Kidney (tissue), 14 donors: ENCODE results near the gene MARCKS. TPM values are rescaled to one million over a fixed set of nuclear protein-coding genes. Genes with fewer than 3 reads are reported as not detected.

Experiments
- DNase-seq, 5 donors: peaks; one replicate each; pipeline ENCODE4 v3.0.0-alpha.2; 2013 to 2020
- FAIRE-seq: peaks from 2 replicates; lab custom pipeline; 2012; peaks lifted over from hg19 to GRCh38; lab: Jason Lieb, UNC
- H3K27ac ChIP-seq, 2 donors: one replicate each; pipeline ENCODE4 v1.7.0; 2013; ENCODE audit warnings: low read depth in 2 of 2, low read length in 2 of 2, inconsistent platforms in 1 of 2
- H3K27me3 ChIP-seq: one replicate; pipeline ENCODE4 v1.7.1; 2013; ENCODE audit warnings: low read length, inconsistent platforms; ENCODE audit not compliant: control insufficient read depth, insufficient read depth
- H3K36me3 ChIP-seq, 3 donors: one replicate each; pipeline versions ENCODE4 v1.7.0 to v1.7.1; 2013; ENCODE audit warnings: low read length in 3 of 3, control low read depth in 1 of 3, inconsistent platforms in 1 of 3; ENCODE audit not compliant: insufficient read depth in 3 of 3, control insufficient read depth in 2 of 3
- H3K4me1 ChIP-seq, 3 donors: one replicate each; pipeline versions ENCODE4 v1.7.0 to v1.7.1; 2013; ENCODE audit warnings: low read length in 3 of 3, inconsistent platforms in 1 of 3, low read depth in 1 of 3; ENCODE audit not compliant: control insufficient read depth in 2 of 3, insufficient read depth in 2 of 3
- H3K4me3 ChIP-seq, 3 donors: one replicate each; pipeline versions ENCODE4 v1.7.0 to v1.8.1; 2013; ENCODE audit warnings: low read length in 3 of 3, control low read depth in 1 of 3, inconsistent platforms in 1 of 3
- H3K9ac ChIP-seq, 3 donors: one replicate each; pipeline versions ENCODE4 v1.7.0 to v1.7.1; 2013; ENCODE audit warnings: low read length in 3 of 3, control low read depth in 1 of 3, inconsistent platforms in 1 of 3
- H3K9me3 ChIP-seq, 3 donors: one replicate each; pipeline versions ENCODE4 v1.7.0 to v1.7.1; 2013; ENCODE audit warnings: low read length in 3 of 3, control low read depth in 1 of 3, inconsistent platforms in 1 of 3; ENCODE audit not compliant: control insufficient read depth in 2 of 3, insufficient read depth in 1 of 3
- intact Hi-C: fragments of 100-400 bp; cut with DNase I; formaldehyde crosslinking; loops from one replicate; pipeline ENCODE4 v1.11.1; 2022
- polyA plus RNA-seq: library from polyadenylated mRNA; stranded (reverse); fragments of 350-450 nt; fragmentation: Illumina TruSeq; extraction: RNeasy Lipid Tissue Mini Kit (QIAGEN cat#74804); gene quantifications from one replicate; pipeline ENCODE4 v1.2.3, GENCODE V29; 2014; ENCODE audit warnings: low read depth, low replicate concordance; ENCODE audit not compliant: insufficient read depth
- total RNA-seq: library from RNA; stranded (reverse); fragmentation: NEBNext Ultra II Directional; extraction: Animal tissue kit (Norgen Biotek cat#: 25700); gene quantifications from one replicate; pipeline ENCODE4 v1.2.1, GENCODE V29; 2021
- TF ChIP-seq, protein P1 (sequence below): IDR thresholded peaks from 3 replicates; pipeline ENCODE4 v1.5.1; 2012; ENCODE audit warnings: mild to moderate bottlenecking, moderate library complexity, borderline replicate concordance; ENCODE audit not compliant: insufficient read depth; ENCODE audit errors: extremely low read depth
- donor health status: control.
- donor health status: control.
- donor health status: control.
- donor health status: control.
- donor health status: control.
- donor health status: DM: yes; HTN: yes; CAD: no.
- donor health status: Normal renal cell carcinoma (clear cell type).

Gene MARCKS
- total and polyA plus RNA-seq, 2 donors from 2014 or later: 14.0 to 61.9 TPM

DNA sequence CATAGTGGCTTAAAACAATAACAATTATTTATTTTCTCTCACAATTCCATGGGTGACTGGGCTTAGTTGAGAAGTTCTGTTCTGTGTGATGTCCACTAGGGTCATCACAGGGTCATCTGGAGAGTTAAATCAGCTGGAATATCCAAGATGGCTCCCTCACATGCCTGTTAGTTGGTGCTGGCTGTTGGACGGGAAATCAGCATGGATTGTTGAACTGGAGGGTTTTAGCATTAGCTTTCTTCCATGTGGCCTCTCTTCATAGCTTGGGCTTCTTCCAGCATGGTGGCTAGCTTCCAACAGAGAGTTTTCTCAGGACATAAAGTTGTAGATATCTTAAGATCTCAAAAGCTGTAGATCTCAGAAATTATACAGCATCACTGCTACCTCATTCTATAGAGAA lies 19.6 kb downstream of the MARCKS start:
- Histone ChIP-seq H3K4me1 (no peaks in the 10 kb centered on the region), H3K4me3 (no peak overlapping the region), H3K36me3 (no peaks in the 10 kb centered on the region), H3K27me3 (no peaks in the 10 kb centered on the region), H3K27ac (no peak overlapping the region), H3K9me3 (no peaks in the 10 kb centered on the region), H3K9ac (no peak overlapping the region)
- FAIRE-seq: no peak
- no peak for DNase-seq
- TF ChIP-seq, protein P1, sequence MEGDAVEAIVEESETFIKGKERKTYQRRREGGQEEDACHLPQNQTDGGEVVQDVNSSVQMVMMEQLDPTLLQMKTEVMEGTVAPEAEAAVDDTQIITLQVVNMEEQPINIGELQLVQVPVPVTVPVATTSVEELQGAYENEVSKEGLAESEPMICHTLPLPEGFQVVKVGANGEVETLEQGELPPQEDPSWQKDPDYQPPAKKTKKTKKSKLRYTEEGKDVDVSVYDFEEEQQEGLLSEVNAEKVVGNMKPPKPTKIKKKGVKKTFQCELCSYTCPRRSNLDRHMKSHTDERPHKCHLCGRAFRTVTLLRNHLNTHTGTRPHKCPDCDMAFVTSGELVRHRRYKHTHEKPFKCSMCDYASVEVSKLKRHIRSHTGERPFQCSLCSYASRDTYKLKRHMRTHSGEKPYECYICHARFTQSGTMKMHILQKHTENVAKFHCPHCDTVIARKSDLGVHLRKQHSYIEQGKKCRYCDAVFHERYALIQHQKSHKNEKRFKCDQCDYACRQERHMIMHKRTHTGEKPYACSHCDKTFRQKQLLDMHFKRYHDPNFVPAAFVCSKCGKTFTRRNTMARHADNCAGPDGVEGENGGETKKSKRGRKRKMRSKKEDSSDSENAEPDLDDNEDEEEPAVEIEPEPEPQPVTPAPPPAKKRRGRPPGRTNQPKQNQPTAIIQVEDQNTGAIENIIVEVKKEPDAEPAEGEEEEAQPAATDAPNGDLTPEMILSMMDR: no peak
- intact Hi-C loops: no loop called here

DNA sequence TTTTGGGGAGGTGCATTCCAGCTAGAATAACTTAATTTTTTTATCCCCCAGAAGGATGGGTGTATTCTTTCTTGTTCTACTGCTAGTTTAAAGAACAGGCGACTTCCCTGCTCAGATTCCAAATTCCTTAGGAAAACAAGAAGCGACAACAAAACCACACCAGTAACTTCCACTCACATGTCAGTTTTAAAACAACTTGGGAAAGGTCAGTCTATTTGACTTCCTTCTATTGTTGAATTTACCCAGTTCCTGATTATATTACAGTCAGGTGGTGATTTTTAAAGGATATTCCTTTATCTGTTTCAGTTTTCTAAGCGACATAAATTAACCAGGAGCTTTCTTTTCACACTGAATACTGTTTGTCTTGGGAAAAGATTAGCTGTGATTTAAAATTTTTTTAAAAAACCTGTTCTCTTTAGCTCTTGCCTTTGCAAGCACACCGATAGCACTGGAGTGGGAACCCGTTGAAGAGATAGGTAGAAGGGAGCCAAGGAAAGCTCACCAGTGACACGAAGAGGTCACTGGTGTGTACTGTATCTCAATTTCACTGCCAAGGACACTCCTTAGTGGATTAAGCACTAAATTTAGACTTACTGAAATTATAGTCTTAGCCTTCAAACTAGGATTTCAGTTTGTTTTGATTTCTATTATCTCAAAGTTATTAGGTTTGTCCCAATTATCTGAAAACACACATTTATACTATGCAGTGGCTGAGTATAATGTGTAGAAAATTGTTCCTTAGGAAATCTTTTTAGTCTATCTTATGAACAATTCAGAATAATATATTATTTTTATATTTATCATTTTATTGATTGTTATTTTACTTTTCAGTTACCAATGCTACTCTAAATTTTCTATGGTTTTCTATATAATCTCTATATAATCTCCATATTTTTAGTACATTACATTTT lies 22.3 kb downstream of the MARCKS start:
- H3K9me3 ChIP-seq: no peaks in the 10 kb centered on the region
- no peaks in the 10 kb centered on the region for H3K27me3 ChIP-seq
- no peak overlapping the region for H3K27ac ChIP-seq
- no peaks in the 10 kb centered on the region for H3K36me3 ChIP-seq
- TF ChIP-seq, protein P1: peak; percentile 62
- FAIRE-seq (peak; percentile 83), DNase-seq (peak in 4 of 5 donors; percentile 50 to 88 (median 79))
- H3K4me1 ChIP-seq: no peaks in the 10 kb centered on the region
- no peak overlapping the region for H3K9ac ChIP-seq
- H3K4me3 ChIP-seq: peak overlapping the region in 1 of 3 donors; percentile 17
- intact Hi-C loops: no loop called here

DNA sequence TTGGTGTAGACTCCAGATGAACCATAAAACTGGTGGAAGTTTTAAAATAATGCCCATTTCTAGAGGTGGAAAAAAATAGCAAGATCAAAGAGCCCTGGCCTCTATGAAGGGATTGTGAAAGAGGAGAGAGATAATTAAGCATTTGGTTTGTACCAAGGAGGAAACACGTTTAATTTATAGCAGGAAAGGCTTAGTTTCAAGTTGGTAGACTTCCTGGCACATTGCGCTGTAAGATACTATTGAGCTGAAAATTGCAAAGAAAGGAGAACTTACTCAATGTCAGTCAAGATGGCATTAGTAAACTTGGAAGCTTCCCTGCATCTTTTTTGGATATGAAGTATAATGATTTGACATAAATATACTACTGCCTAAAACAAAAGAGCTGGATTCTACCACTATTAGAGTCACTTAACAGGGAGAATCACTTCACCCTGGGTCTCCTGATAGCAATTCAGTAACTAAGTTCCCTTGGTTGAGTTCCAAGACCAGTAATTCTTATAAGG lies 24.4 kb downstream of the MARCKS start:
- no peak for FAIRE-seq
- no peaks in the 10 kb centered on the region for H3K4me1 ChIP-seq
- no peak for DNase-seq

More for the DNA sequence above, 24.4 kb downstream of the MARCKS start:
- TF ChIP-seq, protein P1: no peak
- Histone ChIP-seq H3K27ac (no peak overlapping the region), H3K4me3 (no peak overlapping the region), H3K27me3 (no peaks in the 10 kb centered on the region), H3K9me3 (no peaks in the 10 kb centered on the region), H3K36me3 (no peaks in the 10 kb centered on the region), H3K9ac (no peak overlapping the region)
- intact Hi-C loops: no loop called here
